Kidney (tissue), 14 donors: ENCODE measurements around the gene SNX22. TPM values are rescaled to one million over a fixed set of nuclear protein-coding genes. Genes with fewer than 3 reads are reported as not detected.

Source experiments
- DNase-seq, 5 donors: peaks; one replicate each; pipeline ENCODE4 v3.0.0-alpha.2; 2013 to 2020
- FAIRE-seq: peaks from 2 replicates; lab custom pipeline; 2012; peaks lifted over from hg19 to GRCh38; lab: Jason Lieb, UNC
- H3K27ac ChIP-seq, 2 donors: one replicate each; pipeline ENCODE4 v1.7.0; 2013; ENCODE audit warnings: low read depth in 2 of 2, low read length in 2 of 2, inconsistent platforms in 1 of 2
- H3K27me3 ChIP-seq: one replicate; pipeline ENCODE4 v1.7.1; 2013; ENCODE audit warnings: low read length, inconsistent platforms; ENCODE audit not compliant: control insufficient read depth, insufficient read depth
- H3K36me3 ChIP-seq, 3 donors: one replicate each; pipeline versions ENCODE4 v1.7.0 to v1.7.1; 2013; ENCODE audit warnings: low read length in 3 of 3, control low read depth in 1 of 3, inconsistent platforms in 1 of 3; ENCODE audit not compliant: insufficient read depth in 3 of 3, control insufficient read depth in 2 of 3
- H3K4me1 ChIP-seq, 3 donors: one replicate each; pipeline versions ENCODE4 v1.7.0 to v1.7.1; 2013; ENCODE audit warnings: low read length in 3 of 3, inconsistent platforms in 1 of 3, low read depth in 1 of 3; ENCODE audit not compliant: control insufficient read depth in 2 of 3, insufficient read depth in 2 of 3
- H3K4me3 ChIP-seq, 3 donors: one replicate each; pipeline versions ENCODE4 v1.7.0 to v1.8.1; 2013; ENCODE audit warnings: low read length in 3 of 3, control low read depth in 1 of 3, inconsistent platforms in 1 of 3
- H3K9ac ChIP-seq, 3 donors: one replicate each; pipeline versions ENCODE4 v1.7.0 to v1.7.1; 2013; ENCODE audit warnings: low read length in 3 of 3, control low read depth in 1 of 3, inconsistent platforms in 1 of 3
- H3K9me3 ChIP-seq, 3 donors: one replicate each; pipeline versions ENCODE4 v1.7.0 to v1.7.1; 2013; ENCODE audit warnings: low read length in 3 of 3, control low read depth in 1 of 3, inconsistent platforms in 1 of 3; ENCODE audit not compliant: control insufficient read depth in 2 of 3, insufficient read depth in 1 of 3
- intact Hi-C: fragments of 100-400 bp; cut with DNase I; formaldehyde crosslinking; loops from one replicate; pipeline ENCODE4 v1.11.1; 2022
- polyA plus RNA-seq: library from polyadenylated mRNA; stranded (reverse); fragments of 350-450 nt; fragmentation: Illumina TruSeq; extraction: RNeasy Lipid Tissue Mini Kit (QIAGEN cat#74804); gene quantifications from one replicate; pipeline ENCODE4 v1.2.3, GENCODE V29; 2014; ENCODE audit warnings: low read depth, low replicate concordance; ENCODE audit not compliant: insufficient read depth
- total RNA-seq: library from RNA; stranded (reverse); fragmentation: NEBNext Ultra II Directional; extraction: Animal tissue kit (Norgen Biotek cat#: 25700); gene quantifications from one replicate; pipeline ENCODE4 v1.2.1, GENCODE V29; 2021
- TF ChIP-seq, protein P1 (sequence below): IDR thresholded peaks from 3 replicates; pipeline ENCODE4 v1.5.1; 2012; ENCODE audit warnings: mild to moderate bottlenecking, moderate library complexity, borderline replicate concordance; ENCODE audit not compliant: insufficient read depth; ENCODE audit errors: extremely low read depth
- donor health status: control.
- donor health status: control.
- donor health status: control.
- donor health status: control.
- donor health status: control.
- donor health status: DM: yes; HTN: yes; CAD: no.
- donor health status: Normal renal cell carcinoma (clear cell type).

The SNX22 gene
- total and polyA plus RNA-seq, 2 donors from 2014 or later, result 1.1 to 4.6 TPM

GRCh38 chr15:64132217-64132616 lies 19.3 kb upstream of the SNX22 start:
- intact Hi-C loops, result no loop called here
- FAIRE-seq, result no peak
- no peak for DNase-seq

DNA sequence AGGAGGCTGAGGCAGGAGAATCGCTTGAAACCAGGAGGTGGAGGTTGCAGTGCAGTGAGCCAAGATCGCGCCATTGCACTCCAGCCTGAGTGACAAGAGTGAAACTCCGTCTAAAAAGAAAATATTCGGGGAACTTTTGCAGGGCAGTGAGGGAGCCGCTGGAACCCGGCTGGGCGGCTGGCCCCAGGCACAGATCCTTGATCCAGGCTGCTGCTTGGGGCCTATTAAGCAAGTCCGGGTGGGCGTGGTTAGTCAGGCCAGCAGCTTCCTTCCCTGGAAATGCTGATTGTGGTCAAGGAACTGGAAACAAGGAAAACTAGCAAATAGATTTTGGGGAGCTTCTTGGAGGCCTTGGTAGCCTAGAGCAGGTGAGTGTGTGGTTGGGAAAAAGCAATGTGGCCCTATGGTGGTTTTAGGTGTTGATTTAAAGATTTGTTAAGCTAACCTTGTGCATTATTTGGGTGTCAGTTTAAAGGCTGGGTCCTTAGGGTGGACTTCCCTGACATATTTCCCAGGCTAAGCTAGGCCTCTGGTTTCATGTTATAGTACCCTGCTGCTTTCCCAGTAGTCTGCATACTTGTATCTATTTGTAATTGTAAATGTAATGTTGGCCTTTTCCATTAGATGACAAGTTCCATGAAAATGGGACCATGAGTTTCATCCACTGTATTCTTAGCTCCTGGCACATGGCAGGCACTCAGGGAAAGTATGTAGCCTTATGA lies 17.7 kb upstream of the SNX22 start:
- Histone ChIP-seq H3K27me3 (no peaks in the 10 kb centered on the region), H3K4me1 (no peaks in the 10 kb centered on the region), H3K4me3 (no peak overlapping the region), H3K27ac (no peak overlapping the region), H3K9me3 (no peaks in the 10 kb centered on the region), H3K9ac (no peak overlapping the region), H3K36me3 (peaks cover 3 to 67% (median 61%) of the 10 kb centered on the region in 3 donors)
- intact Hi-C loops, result no loop called here
- TF ChIP-seq, protein P1, sequence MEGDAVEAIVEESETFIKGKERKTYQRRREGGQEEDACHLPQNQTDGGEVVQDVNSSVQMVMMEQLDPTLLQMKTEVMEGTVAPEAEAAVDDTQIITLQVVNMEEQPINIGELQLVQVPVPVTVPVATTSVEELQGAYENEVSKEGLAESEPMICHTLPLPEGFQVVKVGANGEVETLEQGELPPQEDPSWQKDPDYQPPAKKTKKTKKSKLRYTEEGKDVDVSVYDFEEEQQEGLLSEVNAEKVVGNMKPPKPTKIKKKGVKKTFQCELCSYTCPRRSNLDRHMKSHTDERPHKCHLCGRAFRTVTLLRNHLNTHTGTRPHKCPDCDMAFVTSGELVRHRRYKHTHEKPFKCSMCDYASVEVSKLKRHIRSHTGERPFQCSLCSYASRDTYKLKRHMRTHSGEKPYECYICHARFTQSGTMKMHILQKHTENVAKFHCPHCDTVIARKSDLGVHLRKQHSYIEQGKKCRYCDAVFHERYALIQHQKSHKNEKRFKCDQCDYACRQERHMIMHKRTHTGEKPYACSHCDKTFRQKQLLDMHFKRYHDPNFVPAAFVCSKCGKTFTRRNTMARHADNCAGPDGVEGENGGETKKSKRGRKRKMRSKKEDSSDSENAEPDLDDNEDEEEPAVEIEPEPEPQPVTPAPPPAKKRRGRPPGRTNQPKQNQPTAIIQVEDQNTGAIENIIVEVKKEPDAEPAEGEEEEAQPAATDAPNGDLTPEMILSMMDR, result no peak
- FAIRE-seq (no peak), DNase-seq (no peak)

More at GRCh38 chr15:64132217-64132616, 19.3 kb upstream of the SNX22 start:
- Histone ChIP-seq H3K36me3 (peaks cover 10 to 78% (median 68%) of the 10 kb centered on the region in 3 donors), H3K27me3 (no peaks in the 10 kb centered on the region), H3K9me3 (no peaks in the 10 kb centered on the region), H3K27ac (no peak overlapping the region), H3K4me1 (no peaks in the 10 kb centered on the region), H3K9ac (no peak overlapping the region), H3K4me3 (no peak overlapping the region)
- TF ChIP-seq, protein P1, result no peak

DNA sequence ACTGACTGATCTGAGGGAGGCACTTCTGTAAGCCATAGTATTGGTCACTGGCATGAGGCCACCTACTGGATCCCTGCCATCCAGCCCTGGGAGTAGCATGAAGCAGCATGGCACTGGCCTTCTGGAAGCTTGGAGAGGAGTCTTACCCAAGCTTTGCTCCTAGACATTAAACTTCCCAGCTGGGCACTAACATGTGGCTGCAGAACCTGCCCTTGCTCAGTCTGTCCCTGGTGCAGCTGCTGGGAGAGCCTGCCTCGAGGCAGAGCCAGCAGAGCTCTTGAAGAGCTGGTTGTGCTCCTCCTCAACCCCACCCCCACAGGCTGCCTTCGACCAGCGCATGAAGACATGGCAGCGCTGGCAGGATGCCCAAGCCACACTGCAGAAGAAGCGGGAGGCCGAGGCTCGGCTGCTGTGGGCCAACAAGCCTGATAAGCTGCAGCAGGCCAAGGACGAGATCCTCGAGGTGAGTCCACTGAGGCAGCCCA lies 17.1 kb upstream of the SNX22 start:
- Histone ChIP-seq H3K4me1 (no peaks in the 10 kb centered on the region), H3K4me3 (no peak overlapping the region), H3K9ac (no peak overlapping the region), H3K27ac (no peak overlapping the region), H3K36me3 (peaks cover 3 to 65% (median 57%) of the 10 kb centered on the region in 3 donors), H3K9me3 (no peaks in the 10 kb centered on the region), H3K27me3 (no peaks in the 10 kb centered on the region)
- intact Hi-C loops, result no loop called here
- TF ChIP-seq, protein P1, result no peak
- FAIRE-seq (no peak), DNase-seq (peak in 1 of 5 donors; percentile 72)
